Stomach smooth muscle (tissue), 2 donors: ENCODE measurements around the gene ADNP.
A peak's percentile ranks its signal among the peaks of the same experiment; 100 is the strongest.

Experiments used
- H3K27ac ChIP-seq: one replicate; pipeline ENCODE4 v1.7.0; 2013; ENCODE audit warnings: mild to moderate bottlenecking, low read length, inconsistent platforms
- H3K27me3 ChIP-seq, 2 donors: one replicate each; pipeline ENCODE4 v1.7.0; 2013; ENCODE audit warnings: low read length in 2 of 2; ENCODE audit not compliant: insufficient read depth in 2 of 2, control insufficient read depth in 1 of 2
- H3K36me3 ChIP-seq, 2 donors: one replicate each; pipeline ENCODE4 v1.7.0; 2013; ENCODE audit warnings: low read length in 2 of 2; ENCODE audit not compliant: control insufficient read depth in 2 of 2, insufficient read depth in 2 of 2
- H3K4me1 ChIP-seq: one replicate; pipeline ENCODE4 v1.7.0; 2013; ENCODE audit warnings: low read length; ENCODE audit not compliant: control insufficient read depth, insufficient read depth
- H3K4me3 ChIP-seq, 2 donors: one replicate each; pipeline ENCODE4 v1.7.0; 2013; ENCODE audit warnings: low read length in 2 of 2
- H3K9ac ChIP-seq, 2 donors: one replicate each; pipeline ENCODE4 v1.7.0; 2013; ENCODE audit warnings: low read length in 2 of 2, mild to moderate bottlenecking in 1 of 2
- H3K9me3 ChIP-seq, 2 donors: one replicate each; pipeline ENCODE4 v1.7.0; 2013; ENCODE audit warnings: low read length in 2 of 2; ENCODE audit not compliant: control insufficient read depth in 2 of 2
- donor health status: healthy.
- donor health status: Pancreatic carcinoma.

ADNP gene

GRCh38 chr20:50856475-50857041 is 74.7 kb downstream of the ADNP start:
- no peak overlapping the region for H3K9ac ChIP-seq
- H3K4me1 ChIP-seq: no peaks in the 10 kb centered on the region
- H3K36me3 ChIP-seq: no peaks in the 10 kb centered on the region
- H3K4me3 ChIP-seq: no peak overlapping the region
- H3K9me3 ChIP-seq: no peaks in the 10 kb centered on the region
- H3K27me3 ChIP-seq: no peaks in the 10 kb centered on the region
- no peak overlapping the region for H3K27ac ChIP-seq

- Histone ChIP-seq H3K4me3 (no peak overlapping the region), H3K27me3 (no peaks in the 10 kb centered on the region), H3K4me1 (no peaks in the 10 kb centered on the region), H3K36me3 (no peaks in the 10 kb centered on the region), H3K9me3 (no peaks in the 10 kb centered on the region), H3K27ac (no peak overlapping the region), H3K9ac (no peak overlapping the region)
Observed at GRCh38 chr20:50855498-50856474, 75.5 kb downstream of the ADNP start.

- Histone ChIP-seq H3K4me3 (no peak overlapping the region), H3K27me3 (no peaks in the 10 kb centered on the region), H3K4me1 (no peaks in the 10 kb centered on the region), H3K27ac (no peak overlapping the region), H3K9ac (no peak overlapping the region), H3K36me3 (no peaks in the 10 kb centered on the region), H3K9me3 (no peaks in the 10 kb centered on the region)
Observed at GRCh38 chr20:50854506-50855249, 76.6 kb downstream of the ADNP start.

- H3K27me3 ChIP-seq: no peaks in the 10 kb centered on the region
Observed at GRCh38 chr20:50852085-50852484, 79.2 kb downstream of the ADNP start.

GRCh38 chr20:50850721-50851286 is 80.4 kb downstream of the ADNP start:
- H3K4me3 ChIP-seq: no peak overlapping the region
- no peaks in the 10 kb centered on the region for H3K36me3 ChIP-seq
- no peak overlapping the region for H3K9ac ChIP-seq
- no peaks in the 10 kb centered on the region for H3K9me3 ChIP-seq
- H3K27me3 ChIP-seq: no peaks in the 10 kb centered on the region
- H3K4me1 ChIP-seq: peaks cover 14% of the 10 kb centered on the region
- no peak overlapping the region for H3K27ac ChIP-seq

More at GRCh38 chr20:50852085-50852484, 79.2 kb downstream of the ADNP start:
- Histone ChIP-seq H3K9me3 (no peaks in the 10 kb centered on the region), H3K36me3 (no peaks in the 10 kb centered on the region), H3K4me3 (no peak overlapping the region), H3K4me1 (peaks cover 14% of the 10 kb centered on the region), H3K9ac (no peak overlapping the region), H3K27ac (no peak overlapping the region)

- Histone ChIP-seq H3K27me3 (no peaks in the 10 kb centered on the region), H3K36me3 (no peaks in the 10 kb centered on the region), H3K9ac (no peak overlapping the region), H3K4me3 (peak overlapping the region; percentile 28 to 55), H3K4me1 (peaks cover 14% of the 10 kb centered on the region), H3K9me3 (no peaks in the 10 kb centered on the region), H3K27ac (peak overlapping the region; percentile 53)
Observed at GRCh38 chr20:50848846-50849673, 82.2 kb downstream of the ADNP start.

GRCh38 chr20:50848341-50848808 is 82.9 kb downstream of the ADNP start:
- H3K9me3 ChIP-seq: no peaks in the 10 kb centered on the region
- H3K27me3 ChIP-seq: no peaks in the 10 kb centered on the region
- H3K36me3 ChIP-seq: no peaks in the 10 kb centered on the region
- H3K4me3 ChIP-seq: peak overlapping the region in 1 of 2 donors; percentile 55
- H3K4me1 ChIP-seq: peaks cover 14% of the 10 kb centered on the region
- H3K9ac ChIP-seq: no peak overlapping the region
- peak overlapping the region; percentile 53 for H3K27ac ChIP-seq

- no peak overlapping the region for H3K9ac ChIP-seq
- H3K9me3 ChIP-seq: no peaks in the 10 kb centered on the region
- no peaks in the 10 kb centered on the region for H3K27me3 ChIP-seq
- no peak overlapping the region for H3K27ac ChIP-seq
- H3K36me3 ChIP-seq: peaks cover 0 to 2% of the 10 kb centered on the region in 2 donors
- no peak overlapping the region for H3K4me3 ChIP-seq
- H3K4me1 ChIP-seq: peaks cover 14% of the 10 kb centered on the region
Observed at GRCh38 chr20:50845566-50846215, 85.5 kb downstream of the ADNP start.

- Histone ChIP-seq H3K36me3 (peaks cover 0 to 2% of the 10 kb centered on the region in 2 donors), H3K4me3 (no peak overlapping the region), H3K27ac (no peak overlapping the region)
Observed at GRCh38 chr20:50844430-50845100, 86.7 kb downstream of the ADNP start.

More at GRCh38 chr20:50844430-50845100, 86.7 kb downstream of the ADNP start:
- H3K9ac ChIP-seq: no peak overlapping the region
- peaks cover 14% of the 10 kb centered on the region for H3K4me1 ChIP-seq
- no peaks in the 10 kb centered on the region for H3K27me3 ChIP-seq
- no peaks in the 10 kb centered on the region for H3K9me3 ChIP-seq
